H1 (cell line): ENCODE measurements around the gene NBEA. TPM values are rescaled to one million over a fixed set of nuclear protein-coding genes. Genes with fewer than 3 reads are reported as not detected.

Source experiments
- CTCF ChIA-PET: fragments of 300-600 bp; sonication (Branson Sonifier 250); formaldehyde crosslinking; loops from one replicate; lab custom pipeline; 2021; ENCODE audit not compliant: partially characterized antibody; lab: Charles Lee
- POLR2A ChIA-PET: fragments of 300-600 bp; sonication (Branson Sonifier 250); formaldehyde crosslinking; loops from one replicate; lab custom pipeline; 2021; ENCODE audit warnings: inconsistent platforms; ENCODE audit not compliant: partially characterized antibody; lab: Charles Lee
- DNase-seq, 2 experiments: peaks; one replicate each; pipeline versions ENCODE4 v3.0.0 to v3.0.0-alpha.2; 2010 to 2022; ENCODE audit warnings: low spot score in 2 of 2, low read depth in 1 of 2, mixed read lengths in 1 of 2
- FAIRE-seq: peaks from 2 replicates; lab custom pipeline; 2011; peaks lifted over from hg19 to GRCh38; lab: Jason Lieb, UNC
- H2AFZ ChIP-seq: 2 replicates; pipeline ENCODE4 v1.8.1; 2012; ENCODE audit warnings: low read length, inconsistent platforms
- H2AK5ac ChIP-seq: 2 replicates; pipeline ENCODE4 v1.6.1; 2013; ENCODE audit warnings: low read depth, low read length
- H2BK120ac ChIP-seq: replicated peaks from 2 replicates; pipeline ENCODE3; 2013; ENCODE audit warnings: low read depth, low read length, inconsistent platforms
- H2BK12ac ChIP-seq: 2 replicates; pipeline ENCODE4 v1.6.1; 2013; ENCODE audit warnings: low read depth, low read length
- H2BK15ac ChIP-seq: 2 replicates; pipeline ENCODE4 v1.6.1; 2013; ENCODE audit warnings: low read length
- H2BK20ac ChIP-seq: 2 replicates; pipeline ENCODE4 v1.6.1; 2013; ENCODE audit warnings: low read length
- H2BK5ac ChIP-seq: 2 replicates; pipeline ENCODE4 v1.6.1; 2013; ENCODE audit warnings: low read depth, low read length
- H3K14ac ChIP-seq: 2 replicates; pipeline ENCODE4 v1.6.1; 2013; ENCODE audit warnings: inconsistent platforms; ENCODE audit not compliant: insufficient read length
- H3K18ac ChIP-seq: 2 replicates; pipeline ENCODE4 v1.6.1; 2013; ENCODE audit warnings: low read length; ENCODE audit errors: extremely low read depth
- H3K23ac ChIP-seq: 2 replicates; pipeline ENCODE4 v1.6.1; 2013; ENCODE audit warnings: inconsistent platforms; ENCODE audit not compliant: insufficient read length
- H3K23me2 ChIP-seq: 2 replicates; pipeline ENCODE4 v1.6.1; 2013; ENCODE audit warnings: low read depth, low read length
- H3K27ac ChIP-seq: 2 replicates; pipeline ENCODE4 v1.6.1; 2011; ENCODE audit warnings: low read depth, low read length, inconsistent platforms
- H3K27me3 ChIP-seq, 4 experiments: replicated peaks in 1 of 4; 1 replicate in 1 of 4; 2 replicates in 3 of 4; pipeline versions ENCODE4 v1.6.1 to v1.8.1; 2011 to 2013; ENCODE audit warnings: low read length in 3 of 4, mild to moderate bottlenecking in 3 of 4, inconsistent platforms in 2 of 4, mixed read lengths in 2 of 4, moderate library complexity in 1 of 4; ENCODE audit not compliant: control insufficient read depth in 3 of 4, insufficient read depth in 3 of 4; ENCODE audit errors: extremely low read depth in 1 of 4
- H3K36me3 ChIP-seq, 4 experiments: 2 replicates each; pipeline versions ENCODE4 v1.6.1 to v1.8.1; 2011 to 2013; ENCODE audit warnings: mild to moderate bottlenecking in 4 of 4, low read length in 3 of 4, moderate library complexity in 2 of 4, control low read depth in 1 of 4, inconsistent platforms in 1 of 4; ENCODE audit not compliant: insufficient read depth in 4 of 4, control insufficient read depth in 2 of 4
- H3K4ac ChIP-seq: replicated peaks from 2 replicates; pipeline ENCODE3; 2013; ENCODE audit warnings: low read length, low read depth, mixed read lengths, inconsistent platforms; ENCODE audit not compliant: insufficient read length
- H3K4me1 ChIP-seq, 4 experiments: replicated peaks in 1 of 4; 1 replicate in 1 of 4; 2 replicates in 3 of 4; pipeline versions ENCODE4 v1.6.1 to v1.8.1; 2011 to 2013; ENCODE audit warnings: low read length in 3 of 4, inconsistent platforms in 2 of 4, mixed read lengths in 1 of 4; ENCODE audit not compliant: insufficient read depth in 4 of 4, control insufficient read depth in 3 of 4
- H3K4me2 ChIP-seq, 2 experiments: 2 replicates each; pipeline versions ENCODE4 v1.6.1 to v1.8.1; 2011 to 2013; ENCODE audit warnings: low read depth in 2 of 2, low read length in 2 of 2, control low read depth in 1 of 2, inconsistent platforms in 1 of 2, mild to moderate bottlenecking in 1 of 2; ENCODE audit not compliant: insufficient read depth in 1 of 2
- H3K4me3 ChIP-seq, 4 experiments: fragments of 200-600, 300-600 bp in 1 of 4; sonication (generic), shearing (Covaris generic), sonication (Bioruptor Twin) in 1 of 4; 2 replicates each; pipeline versions ENCODE4 v1.5.1 to v1.8.1; 2011 to 2016; ENCODE audit warnings: low read length in 4 of 4, low read depth in 3 of 4, control low read depth in 2 of 4, inconsistent platforms in 2 of 4, mild to moderate bottlenecking in 2 of 4, mixed read lengths in 1 of 4, moderate library complexity in 1 of 4; ENCODE audit not compliant: insufficient read depth in 2 of 4; ENCODE audit errors: extremely low read depth in 1 of 4
- H3K56ac ChIP-seq: replicated peaks from 2 replicates; pipeline ENCODE3; 2013; ENCODE audit warnings: low read depth, mild to moderate bottlenecking, mixed read lengths, low read length, inconsistent platforms; ENCODE audit not compliant: insufficient read length
- H3K79me1 ChIP-seq: 2 replicates; pipeline ENCODE4 v1.6.1; 2013; ENCODE audit warnings: low read depth, low read length, control low read depth
- H3K79me2 ChIP-seq, 2 experiments: 2 replicates each; pipeline versions ENCODE4 v1.6.1 to v1.8.1; 2012 to 2013; ENCODE audit warnings: low read length in 2 of 2, mild to moderate bottlenecking in 2 of 2, inconsistent platforms in 1 of 2; ENCODE audit not compliant: insufficient read depth in 2 of 2, control insufficient read depth in 1 of 2
- H3K9ac ChIP-seq, 4 experiments: replicated peaks in 1 of 4; 1 replicate in 1 of 4; 2 replicates in 3 of 4; pipeline versions ENCODE4 v1.6.1 to v1.8.1; 2011 to 2013; ENCODE audit warnings: low read depth in 3 of 4, low read length in 3 of 4, control low read depth in 2 of 4, mild to moderate bottlenecking in 2 of 4, moderate library complexity in 2 of 4, inconsistent platforms in 1 of 4; ENCODE audit errors: extremely low read depth in 1 of 4
- H3K9me3 ChIP-seq, 2 experiments: 2 replicates each; pipeline versions ENCODE4 v1.6.1 to v1.8.1; 2012 to 2013; ENCODE audit warnings: mild to moderate bottlenecking in 2 of 2, moderate library complexity in 2 of 2, control low read depth in 1 of 2, inconsistent platforms in 1 of 2, low read depth in 1 of 2, low read length in 1 of 2, mixed read lengths in 1 of 2; ENCODE audit not compliant: insufficient read depth in 2 of 2
- H4K20me1 ChIP-seq, 2 experiments: replicated peaks in 1 of 2; 2 replicates each; pipeline versions ENCODE3 to v1.8.1; 2011 to 2013; ENCODE audit warnings: inconsistent platforms in 2 of 2, low read length in 2 of 2, mild to moderate bottlenecking in 1 of 2; ENCODE audit not compliant: insufficient read depth in 2 of 2, control insufficient read depth in 1 of 2
- H4K5ac ChIP-seq: 2 replicates; pipeline ENCODE4 v1.6.1; 2013; ENCODE audit warnings: low read length, low read depth, mixed read lengths, inconsistent platforms; ENCODE audit not compliant: insufficient read length
- H4K8ac ChIP-seq: 2 replicates; pipeline ENCODE4 v1.8.0; 2013; ENCODE audit warnings: mild to moderate bottlenecking, moderate library complexity, low read length, inconsistent platforms; ENCODE audit not compliant: insufficient read depth; ENCODE audit errors: extremely low read depth
- H4K91ac ChIP-seq: replicated peaks from 2 replicates; pipeline ENCODE3; 2013; ENCODE audit warnings: low read length, mixed read lengths, inconsistent platforms; ENCODE audit not compliant: insufficient read length
- CBX5 ChIP-seq: fragments of 300-800, 300-1000 bp; sonication (generic); IDR thresholded peaks from 2 replicates; pipeline ENCODE4 v1.7.1; 2016; ENCODE audit warnings: antibody characterized with exemption, low read length, low read depth
- CTCF ChIP-seq, 3 experiments: IDR thresholded peaks; 1 replicate in 2 of 3; 2 replicates in 1 of 3; pipeline versions ENCODE4 v1.5.1 to v1.6.1; 2011; ENCODE audit warnings: low read length in 3 of 3, mild to moderate bottlenecking in 3 of 3, inconsistent platforms in 2 of 3, low read depth in 1 of 3, moderate library complexity in 1 of 3; ENCODE audit not compliant: insufficient read depth in 1 of 3; ENCODE audit errors: control extremely low read depth in 1 of 3
- MAX ChIP-seq: IDR thresholded peaks from 2 replicates; pipeline ENCODE4 v1.6.1; 2012; ENCODE audit warnings: inconsistent platforms
- RFX5 ChIP-seq: IDR thresholded peaks from 2 replicates; pipeline ENCODE4 v1.6.1; 2011; ENCODE audit warnings: low read depth, low read length, improper control_type of control experiment, borderline replicate concordance
- SP1 ChIP-seq: IDR thresholded peaks from 2 replicates; pipeline ENCODE4 v1.6.1; 2011; ENCODE audit warnings: low read depth, low read length
- SP4 ChIP-seq: IDR thresholded peaks from 2 replicates; pipeline ENCODE4 v1.6.1; 2012; ENCODE audit warnings: low read length, inconsistent platforms
- SRF ChIP-seq: IDR thresholded peaks from 2 replicates; pipeline ENCODE4 v1.6.1; 2011; ENCODE audit warnings: mild to moderate bottlenecking, low read depth, low read length, moderate library complexity
- TCF12 ChIP-seq: IDR thresholded peaks from 2 replicates; pipeline ENCODE4 v1.6.1; 2011; ENCODE audit warnings: low read depth, mild to moderate bottlenecking, low read length
- USF2 ChIP-seq: IDR thresholded peaks from 2 replicates; pipeline ENCODE4 v1.6.1; 2011; ENCODE audit warnings: low read length, improper control_type of control experiment
- YY1 ChIP-seq: IDR thresholded peaks from 2 replicates; pipeline ENCODE4 v1.6.1; 2011; ENCODE audit warnings: low read depth, mild to moderate bottlenecking, low read length
- WGBS, 2 experiments: shearing (Covaris generic) in 1 of 2; methylation state at CpG; one replicate each; pipeline versions ENCODE4 v1.1.6 to v1.1.7; 2013 to 2015; ENCODE audit warnings: low lambda C conversion rate in 2 of 2, mixed read lengths in 2 of 2, inconsistent platforms in 1 of 2, low coverage in 1 of 2, missing lambda C conversion rate in 1 of 2; ENCODE audit not compliant: insufficient replicate concordance in 2 of 2, insufficient coverage in 1 of 2, insufficient read length in 1 of 2; ENCODE audit errors: extremely low coverage in 1 of 2, missing lambda C conversion rate in 1 of 2; 5-methylcytosine and 5-hydroxymethylcytosine counted together
- polyA plus RNA-seq, 7 experiments: library from polyadenylated mRNA; depleted of rRNA in 3 of 7; stranded (reverse) in 5 of 7; unstranded in 2 of 7; fragments of >200 nt in 5 of 7; fragments of 200-250 nt in 2 of 7; gene quantifications; 1 replicate in 5 of 7; 2 replicates in 1 of 7; 4 replicates in 1 of 7; pipeline versions ENCODE4 v1.2.1 to v1.2.3, GENCODE V29; 2011 to 2013; ENCODE audit warnings: missing spikeins in 2 of 7, mixed read lengths in 2 of 7
- total RNA-seq: library from RNA; stranded (reverse); fragmentation: NEBNext Ultra II Directional; extraction: Animal tissue kit (Norgen Biotek cat#: 25700); gene quantifications from 2 replicates; pipeline ENCODE4 v1.2.1, GENCODE V29; 2021

Gene NBEA
- total and polyA plus RNA-seq, 2 of the 8 experiments (the other 6 are each of a cell fraction or from before 2014, with no cell fraction given), result 14.2 to 21.5 TPM

GRCh38 chr13:35518337-35518946, 576.4 kb downstream of the NBEA start:
- FAIRE-seq, result no peak
- Histone ChIP-seq H3K56ac (no peak overlapping the region), H3K79me2 (no peaks in the 10 kb centered on the region), H3K23me2 (no peaks in the 10 kb centered on the region; the same call in 1 of the 2 replicates), H3K9me3 (no peaks in the 10 kb centered on the region), H2AFZ (no peak overlapping the region), H2BK5ac (no peak overlapping the region), H3K18ac (no peak overlapping the region), H3K36me3 (no peaks in the 10 kb centered on the region; a peak in 1 of 8 replicates), H3K14ac (no peak overlapping the region), H3K4me1 (peaks cover 0 to 10% (median 5%) of the 10 kb centered on the region in 4 experiments; a peak in 4 of 7 replicates), H4K20me1 (peaks cover 0 to 2% of the 10 kb centered on the region in 2 experiments), H3K27ac (no peak overlapping the region), H3K27me3 (no peaks in the 10 kb centered on the region), H3K4me2 (no peak overlapping the region), H2BK20ac (no peak overlapping the region), H2BK15ac (no peak overlapping the region), H4K5ac (no peak overlapping the region), H2AK5ac (no peak overlapping the region), H4K91ac (no peak overlapping the region), H3K79me1 (no peaks in the 10 kb centered on the region), H3K4ac (no peak overlapping the region), H2BK120ac (no peak overlapping the region), H3K4me3 (no peak overlapping the region), H3K9ac (no peak overlapping the region), H3K23ac (no peak overlapping the region), H2BK12ac (no peak overlapping the region), H4K8ac (no peak overlapping the region)
- CTCF ChIA-PET, result interaction anchor here (0.7 kb wide), 1 partner anchor 33 kb away, joined by 3 read pairs; no protein-coding TSS in a partner anchor
- no peak for DNase-seq
- 92% methylated on average over 5 of the region's 5 CpGs; no CpG with 5 or more reads in 1 of the 2 experiments for WGBS, 2 experiments
- POLR2A ChIA-PET, result no interaction called here
- TF ChIP-seq SP1, result no peak
- TF ChIP-seq CTCF (IDR thresholded peaks at IDR 0.05; ENCODE audit: control extremely low read depth in 1 of 3, insufficient read depth in 1 of 3, low read depth in 1 of 3, low read length in 3 of 3), result no peak
- TF ChIP-seq MAX, result no peak
- TF ChIP-seq YY1, result no peak
- TF ChIP-seq USF2, result no peak
- TF ChIP-seq TCF12, result no peak
- TF ChIP-seq SP4, result no peak
- TF ChIP-seq CBX5, result no peak
- no peak for TF ChIP-seq SRF
- TF ChIP-seq RFX5, result no peak
